ENCODE data around the gene RUNX3.

Gene RUNX3

GRCh38 chr1:24948079-24948827, 18.2 kb upstream of the RUNX3 start:
- DNase-seq (ENCODE audit: low read depth, low spot score): no peak
- in situ Hi-C loops (cut with HindIII; ENCODE audit: low sequenced_read_pairs): loop anchor here (25.0 kb wide), 1 partner anchor 264 kb away; no protein-coding TSS in a partner anchor
- TF ChIP-seq CTCF (IDR thresholded peaks at IDR 0.05; ENCODE audit: low read depth, low read length): no peak
- no peak overlapping the region for H3K4me3 ChIP-seq (ENCODE audit: low read depth, low read length)

GRCh38 chr1:24946861-24947658, 17.0 kb upstream of the RUNX3 start:
- no peak for TF ChIP-seq CTCF (IDR thresholded peaks at IDR 0.05; ENCODE audit: low read depth, low read length)
- no peak overlapping the region for H3K4me3 ChIP-seq (ENCODE audit: low read depth, low read length)
- in situ Hi-C loops (cut with HindIII; ENCODE audit: low sequenced_read_pairs): loop anchor here (25.0 kb wide), 1 partner anchor 265 kb away; no protein-coding TSS in a partner anchor
- peak; percentile 48 for DNase-seq (ENCODE audit: low read depth, low spot score)

- in situ Hi-C loops (cut with HindIII; ENCODE audit: low sequenced_read_pairs): loop anchor here (25.0 kb wide), 1 partner anchor 267 kb away; no protein-coding TSS in a partner anchor
- no peak for DNase-seq (ENCODE audit: low read depth, low spot score)
- no peak for TF ChIP-seq CTCF (IDR thresholded peaks at IDR 0.05; ENCODE audit: low read depth, low read length)
- no peak overlapping the region for H3K4me3 ChIP-seq (ENCODE audit: low read depth, low read length)
These were observed 15.6 kb upstream of the RUNX3 start for GRCh38 chr1:24945354-24946326.

GRCh38 chr1:24944318-24944717, 14.2 kb upstream of the RUNX3 start:
- in situ Hi-C loops (cut with HindIII; ENCODE audit: low sequenced_read_pairs): loop anchor here (25.0 kb wide), 1 partner anchor 268 kb away; no protein-coding TSS in a partner anchor
- TF ChIP-seq CTCF (IDR thresholded peaks at IDR 0.05; ENCODE audit: low read depth, low read length): no peak

GRCh38 chr1:24942789-24943188, 12.7 kb upstream of the RUNX3 start:
- DNase-seq (ENCODE audit: low read depth, low spot score): no peak
- no peak overlapping the region for H3K4me3 ChIP-seq (ENCODE audit: low read depth, low read length)
- in situ Hi-C loops (cut with HindIII; ENCODE audit: low sequenced_read_pairs): loop anchor here (25.0 kb wide), 1 partner anchor 270 kb away; no protein-coding TSS in a partner anchor
- no peak for TF ChIP-seq CTCF (IDR thresholded peaks at IDR 0.05; ENCODE audit: low read depth, low read length)

More at GRCh38 chr1:24944318-24944717, 14.2 kb upstream of the RUNX3 start:
- no peak for DNase-seq (ENCODE audit: low read depth, low spot score)
- no peak overlapping the region for H3K4me3 ChIP-seq (ENCODE audit: low read depth, low read length)
